Measurements from ENCODE around the gene PLPP6. TPM values are rescaled to one million over a fixed set of nuclear protein-coding genes. Genes with fewer than 3 reads are reported as not detected.

The PLPP6 gene
- total and polyA plus RNA-seq, 2 of the 13 experiments (the other 11 are each of a cell fraction or from before 2014, with no cell fraction given): 12.1 to 15.5 TPM

DNA sequence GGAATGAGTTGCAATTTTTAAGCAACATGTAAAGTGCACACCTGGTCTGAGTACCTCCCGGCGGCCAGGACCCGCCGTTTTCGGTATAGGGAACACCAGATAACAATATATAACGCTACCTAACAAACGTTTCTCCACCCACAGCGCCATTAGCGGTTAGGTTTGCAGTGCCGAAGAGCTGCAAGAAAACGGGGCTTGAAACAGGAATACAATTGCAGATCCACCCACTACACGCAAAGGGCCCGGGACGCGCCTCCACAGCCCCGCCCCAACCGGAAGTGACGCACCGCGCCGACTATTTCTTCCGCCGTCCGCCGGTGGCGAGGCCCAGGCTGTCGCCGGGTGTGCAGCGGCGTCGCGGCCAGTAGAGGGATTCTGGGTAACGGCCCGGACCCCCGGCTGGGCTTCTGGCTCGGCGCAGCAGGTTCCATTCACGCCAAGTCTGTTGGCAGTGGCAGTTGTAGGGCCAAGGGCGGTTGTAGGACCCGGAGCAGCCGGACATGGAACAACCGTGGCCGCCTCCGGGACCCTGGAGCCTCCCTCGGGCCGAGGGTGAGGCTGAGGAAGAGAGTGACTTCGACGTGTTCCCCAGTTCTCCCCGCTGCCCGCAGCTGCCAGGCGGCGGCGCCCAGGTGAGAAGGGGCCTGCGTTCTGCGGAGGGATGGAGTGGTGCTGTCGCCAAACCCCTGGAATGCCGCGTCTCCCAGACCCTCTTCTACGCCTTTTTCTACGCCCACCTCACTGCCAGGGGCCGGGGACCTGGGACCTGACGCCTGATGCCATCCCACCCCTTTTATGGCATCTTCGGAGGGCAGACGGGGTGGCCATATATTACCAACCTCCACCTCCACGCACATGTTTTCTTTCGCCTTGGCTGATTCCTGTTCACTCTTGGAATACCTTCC is 17.4 kb downstream of the PLPP6 start, which contains the start of gene CDC37L1 (continued):
- TF ChIP-seq ZNF280D (CRISPR knock-in tag; IDR thresholded peaks at IDR 0.05) (peak; percentile 68; the same call in 1 of the 2 replicates), GPN1 (CRISPR knock-in tag; IDR thresholded peaks at IDR 0.05; ENCODE audit: borderline replicate concordance) (no peak; the same call in 1 of the 2 replicates), MTF2 (CRISPR knock-in tag; IDR thresholded peaks at IDR 0.05; ENCODE audit: borderline replicate concordance) (no peak), GTF2F1 (IDR thresholded peaks at IDR 0.05; ENCODE audit: low read length) (peak; percentile 70), AHR (CRISPR knock-in tag; IDR thresholded peaks at IDR 0.05) (0 out of 2 replicates have a peak, but pooled peaks have one; percentile 51), ZNF800 (CRISPR knock-in tag; IDR thresholded peaks at IDR 0.05) (peak; percentile 29; the same call in 1 of the 2 replicates), ZNF775 (CRISPR knock-in tag; IDR thresholded peaks at IDR 0.05; ENCODE audit: borderline replicate concordance) (peak; percentile 84; the same call in 1 of the 2 replicates), SP4 (CRISPR knock-in tag; IDR thresholded peaks at IDR 0.05) (peak; percentile 72), NFIC (IDR thresholded peaks at IDR 0.05; ENCODE audit: low read length) (no peak; the same call in 1 of the 2 replicates), ZNF281 (CRISPR knock-in tag; IDR thresholded peaks at IDR 0.05; ENCODE audit: borderline replicate concordance) (no peak), BRF2 (CRISPR knock-in tag; IDR thresholded peaks at IDR 0.05) (peak; percentile 81), ZNF790 (CRISPR knock-in tag; IDR thresholded peaks at IDR 0.05; ENCODE audit: borderline replicate concordance) (peak; percentile 95; the same call in 1 of the 2 replicates), JDP2 (CRISPR knock-in tag; IDR thresholded peaks at IDR 0.05; ENCODE audit: borderline replicate concordance) (no peak), PPARG (CRISPR knock-in tag; conservative IDR thresholded peaks at IDR 0.05) (0 out of 2 replicates have a peak, but pooled peaks have one; percentile 33), ZNF850 (CRISPR knock-in tag; conservative IDR thresholded peaks at IDR 0.05) (no peak), BHLHE40 (IDR thresholded peaks at IDR 0.05; ENCODE audit: low read length) (no peak)
- TF ChIP-seq, protein P1, sequence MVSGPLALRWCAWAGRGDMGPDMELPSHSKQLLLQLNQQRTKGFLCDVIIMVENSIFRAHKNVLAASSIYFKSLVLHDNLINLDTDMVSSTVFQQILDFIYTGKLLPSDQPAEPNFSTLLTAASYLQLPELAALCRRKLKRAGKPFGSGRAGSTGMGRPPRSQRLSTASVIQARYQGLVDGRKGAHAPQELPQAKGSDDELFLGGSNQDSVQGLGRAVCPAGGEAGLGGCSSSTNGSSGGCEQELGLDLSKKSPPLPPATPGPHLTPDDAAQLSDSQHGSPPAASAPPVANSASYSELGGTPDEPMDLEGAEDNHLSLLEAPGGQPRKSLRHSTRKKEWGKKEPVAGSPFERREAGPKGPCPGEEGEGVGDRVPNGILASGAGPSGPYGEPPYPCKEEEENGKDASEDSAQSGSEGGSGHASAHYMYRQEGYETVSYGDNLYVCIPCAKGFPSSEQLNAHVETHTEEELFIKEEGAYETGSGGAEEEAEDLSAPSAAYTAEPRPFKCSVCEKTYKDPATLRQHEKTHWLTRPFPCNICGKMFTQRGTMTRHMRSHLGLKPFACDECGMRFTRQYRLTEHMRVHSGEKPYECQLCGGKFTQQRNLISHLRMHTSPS (CRISPR knock-in tag; IDR thresholded peaks at IDR 0.05; ENCODE audit: low read depth): no peak; the same call in 1 of the 2 replicates

All from HepG2 (cell line).